22Rv1 (cell line): ENCODE data around the gene CUTA.

ENCODE experiments used
- CTCF ChIP-seq: fragments of 450-650 bp; IDR thresholded peaks from 2 replicates; pipeline ENCODE4 v1.5.1; 2017; ENCODE audit warnings: mild to moderate bottlenecking
- ZFX ChIP-seq: fragments of 450-650 bp; IDR thresholded peaks from 2 replicates; pipeline ENCODE4 v1.6.1; 2017; ENCODE audit warnings: antibody characterized with exemption, borderline replicate concordance

- TF ChIP-seq CTCF, result no peak
- TF ChIP-seq ZFX, result no peak
Observed at GRCh38 chr6:33391922-33392594, 25.8 kb downstream of the CUTA start.
